ENCODE measurements around the gene FIBCD1.

DNA sequence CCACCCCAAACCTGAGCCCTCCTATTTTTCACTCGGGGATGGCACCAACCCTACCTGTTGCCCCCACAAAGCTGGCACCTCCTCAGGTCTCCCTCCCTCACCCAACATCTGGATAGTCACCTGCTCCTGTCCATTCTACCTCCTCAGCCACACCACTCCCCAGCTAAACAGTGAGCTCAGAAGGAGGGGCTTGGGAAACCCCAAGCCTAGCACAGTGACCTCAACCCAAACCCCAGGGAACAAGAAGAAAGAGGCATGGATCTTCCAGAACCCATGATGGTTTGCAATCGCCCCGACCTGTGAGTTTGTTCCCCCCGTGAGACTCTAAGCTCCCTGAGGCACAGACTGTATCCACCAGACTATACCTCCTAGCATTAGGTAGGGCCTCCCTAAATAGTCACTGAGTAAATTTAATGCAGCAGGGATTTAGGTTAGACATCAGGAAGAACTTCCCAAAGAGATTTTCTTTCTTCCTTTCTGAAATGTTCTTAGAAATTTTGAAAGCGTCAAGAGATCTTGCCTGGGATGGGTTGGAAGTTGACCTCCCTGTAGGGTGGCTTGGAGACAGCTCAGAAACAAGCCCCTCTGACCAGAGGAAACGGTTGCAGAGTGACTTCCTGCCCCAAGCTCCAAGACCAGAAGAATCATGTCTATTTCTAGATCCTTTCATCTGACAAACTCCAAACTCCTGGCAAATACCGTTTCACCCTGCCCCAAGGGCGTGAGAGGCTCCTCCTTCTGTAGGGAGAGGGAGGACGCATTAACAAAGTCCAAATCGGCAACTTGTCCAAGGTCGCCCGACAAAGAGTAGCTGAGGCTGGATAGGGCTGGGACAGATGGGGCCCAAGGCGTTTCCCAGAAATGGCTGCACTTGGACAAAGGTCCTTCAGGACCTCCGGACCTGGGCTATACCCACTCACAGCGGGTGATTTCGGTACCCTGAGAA, 4.1 kb downstream of the FIBCD1 start:
- TF ChIP-seq, protein P1, sequence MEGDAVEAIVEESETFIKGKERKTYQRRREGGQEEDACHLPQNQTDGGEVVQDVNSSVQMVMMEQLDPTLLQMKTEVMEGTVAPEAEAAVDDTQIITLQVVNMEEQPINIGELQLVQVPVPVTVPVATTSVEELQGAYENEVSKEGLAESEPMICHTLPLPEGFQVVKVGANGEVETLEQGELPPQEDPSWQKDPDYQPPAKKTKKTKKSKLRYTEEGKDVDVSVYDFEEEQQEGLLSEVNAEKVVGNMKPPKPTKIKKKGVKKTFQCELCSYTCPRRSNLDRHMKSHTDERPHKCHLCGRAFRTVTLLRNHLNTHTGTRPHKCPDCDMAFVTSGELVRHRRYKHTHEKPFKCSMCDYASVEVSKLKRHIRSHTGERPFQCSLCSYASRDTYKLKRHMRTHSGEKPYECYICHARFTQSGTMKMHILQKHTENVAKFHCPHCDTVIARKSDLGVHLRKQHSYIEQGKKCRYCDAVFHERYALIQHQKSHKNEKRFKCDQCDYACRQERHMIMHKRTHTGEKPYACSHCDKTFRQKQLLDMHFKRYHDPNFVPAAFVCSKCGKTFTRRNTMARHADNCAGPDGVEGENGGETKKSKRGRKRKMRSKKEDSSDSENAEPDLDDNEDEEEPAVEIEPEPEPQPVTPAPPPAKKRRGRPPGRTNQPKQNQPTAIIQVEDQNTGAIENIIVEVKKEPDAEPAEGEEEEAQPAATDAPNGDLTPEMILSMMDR (conservative IDR thresholded peaks at IDR 0.05; ENCODE audit: low read length): no peak
- TF ChIP-seq EZH2phosphoT487 (IDR thresholded peaks at IDR 0.05; ENCODE audit: borderline replicate concordance, low read depth, low read length): no peak

All from OCI-LY7 (cell line).